ENCODE results near the gene SFT2D1. TPM values are rescaled to one million over a fixed set of nuclear protein-coding genes. Genes with fewer than 3 reads are reported as not detected.
"Not testable (repeated sequence)": the region's sequence is repeated elsewhere in the genome, so short reads cannot be mapped to it uniquely, and the experiment has no call there.

SFT2D1 gene
- total and polyA plus RNA-seq, 7 donors, result 26.0 to 92.8 (median 46.2) TPM

GRCh38 chr6:166365806-166366205, 23.5 kb upstream of the SFT2D1 start:
- Histone ChIP-seq H3K36me3 (peaks cover 0 to 29% (median 4%) of the 10 kb centered on the region in 4 donors), H3K9me3 (no peaks in the 10 kb centered on the region), H3K4me1 (peaks cover 0 to 20% (median 18%) of the 10 kb centered on the region in 4 donors), H3K4me3 (no peak overlapping the region), H3K27me3 (no peaks in the 10 kb centered on the region), H3K27ac (peak overlapping the region in 3 of 4 donors; percentile 67 to 83 (median 70))
- 88 to 95% methylated on average over 6 of the region's 6 CpGs for WGBS, 2 donors
- TF ChIP-seq POLR2A (IDR thresholded peaks at IDR 0.05), result no peak
- no peak for TF ChIP-seq EP300 (IDR thresholded peaks at IDR 0.05)
- no peak for TF ChIP-seq CTCF (IDR thresholded peaks at IDR 0.05)
- TF ChIP-seq POLR2AphosphoS5 (IDR thresholded peaks at IDR 0.05), result no peak
- no peak for DNase-seq
- intact Hi-C loops (cut with DNase I), result no loop called here

- peaks cover 0 to 29% (median 4%) of the 10 kb centered on the region in 4 donors for H3K36me3 ChIP-seq
These were observed 22.9 kb upstream of the SFT2D1 start for GRCh38 chr6:166365221-166365620.

GRCh38 chr6:166364456-166364855, 22.1 kb upstream of the SFT2D1 start:
- 88 to 94% methylated on average over 7 of the region's 7 CpGs for WGBS, 2 donors
- Histone ChIP-seq H3K36me3 (peaks cover 0 to 22% (median 4%) of the 10 kb centered on the region in 4 donors), H3K9me3 (no peaks in the 10 kb centered on the region), H3K4me3 (no peak overlapping the region), H3K27ac (peak overlapping the region; percentile 56 to 83 (median 68)), H3K4me1 (peaks cover 0 to 20% (median 18%) of the 10 kb centered on the region in 4 donors), H3K27me3 (no peaks in the 10 kb centered on the region)
- intact Hi-C loops (cut with DNase I), result no loop called here
- no peak for TF ChIP-seq CTCF (IDR thresholded peaks at IDR 0.05)
- TF ChIP-seq POLR2A (IDR thresholded peaks at IDR 0.05), result no peak
- peak in 1 of 4 donors; percentile 72 for TF ChIP-seq EP300 (IDR thresholded peaks at IDR 0.05)
- peak in 2 of 4 donors; percentile 19 to 62 for TF ChIP-seq POLR2AphosphoS5 (IDR thresholded peaks at IDR 0.05)
- no peak for DNase-seq

More at GRCh38 chr6:166365221-166365620, 22.9 kb upstream of the SFT2D1 start:
- intact Hi-C loops (cut with DNase I), result no loop called here
- TF ChIP-seq CTCF (IDR thresholded peaks at IDR 0.05), result no peak
- peak in 1 of 4 donors; percentile 49 for TF ChIP-seq EP300 (IDR thresholded peaks at IDR 0.05)
- TF ChIP-seq POLR2AphosphoS5 (IDR thresholded peaks at IDR 0.05), result peak in 1 of 4 donors; percentile 68
- Histone ChIP-seq H3K4me3 (no peak overlapping the region), H3K9me3 (no peaks in the 10 kb centered on the region), H3K27ac (peak overlapping the region; percentile 56 to 83 (median 68)), H3K27me3 (no peaks in the 10 kb centered on the region), H3K4me1 (peaks cover 0 to 20% (median 18%) of the 10 kb centered on the region in 4 donors)
- DNase-seq, result no peak
- WGBS, 2 donors, result 77 to 91% methylated on average over 2 of the region's 2 CpGs

GRCh38 chr6:166362427-166362826, 20.1 kb upstream of the SFT2D1 start:
- H3K27ac ChIP-seq; intact Hi-C loops (cut with DNase I): not testable (repeated sequence)
- WGBS, 2 donors, result 97% methylated on average over 4 of the region's 4 CpGs

GRCh38 chr6:166361077-166361429, 18.7 kb upstream of the SFT2D1 start:
- no peak for TF ChIP-seq POLR2A (IDR thresholded peaks at IDR 0.05)
- no peak for TF ChIP-seq POLR2AphosphoS5 (IDR thresholded peaks at IDR 0.05)
- TF ChIP-seq CTCF (IDR thresholded peaks at IDR 0.05), result no peak
- no peak for TF ChIP-seq EP300 (IDR thresholded peaks at IDR 0.05)
- H3K27me3 ChIP-seq, result no peaks in the 10 kb centered on the region
- H3K36me3 ChIP-seq, result peaks cover 0 to 13% (median 2%) of the 10 kb centered on the region in 4 donors
- WGBS, 2 donors, result 35 to 80% methylated on average over 3 of the region's 3 CpGs
- no peak for DNase-seq
- no peak overlapping the region for H3K4me3 ChIP-seq
- intact Hi-C loops (cut with DNase I), result no loop called here
- H3K4me1 ChIP-seq, result peaks cover 0 to 20% (median 18%) of the 10 kb centered on the region in 4 donors
- H3K27ac ChIP-seq, result no peak overlapping the region
- H3K9me3 ChIP-seq, result no peaks in the 10 kb centered on the region

More at GRCh38 chr6:166362427-166362826, 20.1 kb upstream of the SFT2D1 start:
- H3K4me3 ChIP-seq, DNase-seq, H3K27me3 ChIP-seq, H3K9me3 ChIP-seq: not testable (repeated sequence)
- Histone ChIP-seq H3K4me1 (peaks cover 0 to 20% (median 18%) of the 10 kb centered on the region in 4 donors), H3K36me3 (peaks cover 0 to 22% (median 4%) of the 10 kb centered on the region in 4 donors)
